Transverse colon (tissue), 4 donors: ENCODE measurements around the gene CECR2. TPM values are rescaled to one million over a fixed set of nuclear protein-coding genes. Genes with fewer than 3 reads are reported as not detected.

Source experiments
- DNase-seq: peaks from one replicate; pipeline ENCODE4 v3.0.0-alpha.2; 2019
- H3K27ac ChIP-seq, 4 donors: fragments of 200-600 bp; sonication (generic); 2 replicates each; pipeline ENCODE4 v1.5.1; 2016 to 2018; ENCODE audit warnings: inconsistent platforms in 4 of 4
- H3K27me3 ChIP-seq: fragments of 200-600 bp; sonication (generic); 2 replicates; pipeline ENCODE4 v1.5.1; 2017; ENCODE audit warnings: inconsistent platforms
- H3K36me3 ChIP-seq, 4 donors: fragments of 200-600 bp; sonication (generic); 2 replicates each; pipeline ENCODE4 v1.5.1; 2017 to 2019; ENCODE audit warnings: inconsistent platforms in 4 of 4
- H3K4me1 ChIP-seq, 4 donors: fragments of 200-600 bp; sonication (generic); 2 replicates each; pipeline ENCODE4 v1.5.1; 2017 to 2020; ENCODE audit warnings: inconsistent platforms in 4 of 4
- H3K4me3 ChIP-seq, 4 donors: fragments of 200-600 bp; sonication (generic); 1 replicate in 1 of 4; 2 replicates in 3 of 4; pipeline versions ENCODE4 v1.5.1 to v1.6.1; 2017 to 2019; ENCODE audit warnings: inconsistent platforms in 4 of 4
- H3K9me3 ChIP-seq, 2 donors: fragments of 200-600 bp; sonication (generic); 2 replicates each; pipeline ENCODE4 v1.5.1; 2017 to 2019; ENCODE audit warnings: inconsistent platforms in 2 of 2
- EP300 ChIP-seq: sonication (generic); formaldehyde crosslinking; IDR thresholded peaks from one replicate; pipeline ENCODE4 v1.6.1; 2017; ENCODE audit warnings: antibody characterized with exemption, low read depth
- POLR2A ChIP-seq: fragments of 450-650 bp; IDR thresholded peaks from one replicate; pipeline ENCODE4 v1.6.1; 2016; ENCODE audit warnings: antibody characterized with exemption, mild to moderate bottlenecking, moderate library complexity
- POLR2AphosphoS5 ChIP-seq, 3 donors: sonication (generic); formaldehyde crosslinking; IDR thresholded peaks; one replicate each; pipeline ENCODE4 v1.6.1; 2016; ENCODE audit warnings: antibody characterized with exemption in 3 of 3
- WGBS, 2 donors: methylation state at CpG; one replicate each; pipeline ENCODE4 v1.1.5; 2018; ENCODE audit warnings: low coverage in 1 of 2; 5-methylcytosine and 5-hydroxymethylcytosine counted together
- in situ Hi-C, 4 donors: fragments of 200-750 bp; cut with MboI; loops; one replicate each; pipeline versions ENCODE4 v1.15.0 to v1.15.1; 2017; ENCODE audit warnings: low sequenced_read_pairs in 3 of 4, low pct_ligation_motif_present in 1 of 4, low pct_unique_long_range_greater_than_20kb in 1 of 4
- intact Hi-C: fragments of 100-400 bp; cut with DNase I; formaldehyde crosslinking; loops from one replicate; pipeline ENCODE4 v1.15.1; 2023; ENCODE audit warnings: low total_unique reads
- total RNA-seq, 4 donors: library from RNA; depleted of rRNA; stranded (reverse); fragments of >200 nt; gene quantifications; one replicate each; pipeline ENCODE4 v1.1.0, GENCODE V29; 2016
- TF ChIP-seq, protein P1 (sequence below), 5 experiments: fragments of 200-600 bp in 3 of 5; fragments of 450-650 bp in 2 of 5; sonication (generic) in 3 of 5; IDR thresholded peaks; 1 replicate in 2 of 5; 2 replicates in 3 of 5; pipeline ENCODE4 v1.5.1; 2016 to 2017; ENCODE audit warnings: antibody characterized with exemption in 5 of 5, inconsistent platforms in 3 of 5, mild to moderate bottlenecking in 2 of 5, moderate library complexity in 1 of 5

The CECR2 gene
- total RNA-seq, 4 donors from 2014 or later: 0.14 to 0.64 (median 0.60) TPM; not detected in 1

DNA sequence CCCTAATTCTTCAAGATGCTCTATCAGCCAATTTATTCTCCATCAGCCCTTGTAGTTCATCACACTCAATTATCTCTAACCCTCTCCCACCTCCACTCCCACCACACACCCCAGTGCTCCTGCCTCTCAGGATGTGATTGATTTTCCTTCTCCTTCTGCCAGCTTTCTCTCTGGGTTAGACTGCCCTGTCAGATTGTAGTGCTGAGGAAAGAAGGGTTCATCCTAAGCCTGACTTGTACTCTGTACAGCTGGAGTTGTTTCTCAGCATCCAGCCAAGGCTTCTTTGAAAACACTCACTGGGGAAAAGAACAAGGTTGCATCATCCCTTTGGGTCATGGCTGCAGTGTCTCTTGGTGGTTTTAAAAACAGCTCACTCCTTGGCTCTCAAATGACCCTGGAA, 61.2 kb downstream of the CECR2 start:
- in situ Hi-C loops (no loop called here), intact Hi-C loops (no loop called here)
- Histone ChIP-seq H3K36me3 (no peaks in the 10 kb centered on the region), H3K4me1 (no peaks in the 10 kb centered on the region), H3K4me3 (no peak overlapping the region), H3K27me3 (no peaks in the 10 kb centered on the region), H3K27ac (no peak overlapping the region), H3K9me3 (no peaks in the 10 kb centered on the region)
- no peak for DNase-seq
- TF ChIP-seq, protein P1, sequence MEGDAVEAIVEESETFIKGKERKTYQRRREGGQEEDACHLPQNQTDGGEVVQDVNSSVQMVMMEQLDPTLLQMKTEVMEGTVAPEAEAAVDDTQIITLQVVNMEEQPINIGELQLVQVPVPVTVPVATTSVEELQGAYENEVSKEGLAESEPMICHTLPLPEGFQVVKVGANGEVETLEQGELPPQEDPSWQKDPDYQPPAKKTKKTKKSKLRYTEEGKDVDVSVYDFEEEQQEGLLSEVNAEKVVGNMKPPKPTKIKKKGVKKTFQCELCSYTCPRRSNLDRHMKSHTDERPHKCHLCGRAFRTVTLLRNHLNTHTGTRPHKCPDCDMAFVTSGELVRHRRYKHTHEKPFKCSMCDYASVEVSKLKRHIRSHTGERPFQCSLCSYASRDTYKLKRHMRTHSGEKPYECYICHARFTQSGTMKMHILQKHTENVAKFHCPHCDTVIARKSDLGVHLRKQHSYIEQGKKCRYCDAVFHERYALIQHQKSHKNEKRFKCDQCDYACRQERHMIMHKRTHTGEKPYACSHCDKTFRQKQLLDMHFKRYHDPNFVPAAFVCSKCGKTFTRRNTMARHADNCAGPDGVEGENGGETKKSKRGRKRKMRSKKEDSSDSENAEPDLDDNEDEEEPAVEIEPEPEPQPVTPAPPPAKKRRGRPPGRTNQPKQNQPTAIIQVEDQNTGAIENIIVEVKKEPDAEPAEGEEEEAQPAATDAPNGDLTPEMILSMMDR (IDR thresholded peaks at IDR 0.05): no peak
- TF ChIP-seq EP300 (no peak), POLR2A (no peak), POLR2AphosphoS5 (IDR thresholded peaks at IDR 0.05) (no peak)

DNA sequence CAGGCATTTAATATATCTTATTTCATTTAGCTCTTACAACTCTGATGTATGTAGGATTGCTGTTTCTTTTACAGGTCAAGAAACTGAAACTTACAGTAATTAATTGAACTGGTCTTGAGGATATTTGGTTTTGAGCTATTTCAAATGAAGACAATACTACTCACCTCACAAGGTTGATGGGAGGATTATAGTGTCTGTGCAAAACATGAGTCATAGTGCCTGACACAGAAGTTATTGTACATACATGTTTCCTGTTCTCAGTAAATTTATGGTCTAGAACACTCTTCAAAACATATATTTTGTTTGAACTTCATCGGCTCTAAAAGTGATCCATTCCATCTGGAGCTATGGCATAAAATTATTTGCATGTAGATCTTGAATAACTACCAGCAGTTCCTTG, 61.9 kb downstream of the CECR2 start:
- no peaks in the 10 kb centered on the region for H3K9me3 ChIP-seq
- WGBS, 2 donors: 26 to 27% methylated on average over 1 of the region's 1 CpG
- H3K4me1 ChIP-seq: no peaks in the 10 kb centered on the region
- H3K4me3 ChIP-seq: no peak overlapping the region
- H3K27me3 ChIP-seq: no peaks in the 10 kb centered on the region
- TF ChIP-seq EP300 (no peak), POLR2A (no peak), POLR2AphosphoS5 (IDR thresholded peaks at IDR 0.05) (no peak)
- TF ChIP-seq, protein P1 (IDR thresholded peaks at IDR 0.05): no peak
- no peak for DNase-seq
- H3K27ac ChIP-seq: no peak overlapping the region
- H3K36me3 ChIP-seq: no peaks in the 10 kb centered on the region
- in situ Hi-C loops (no loop called here), intact Hi-C loops (no loop called here)

GRCh38 chr22:17434856-17435255, 65.6 kb downstream of the CECR2 start:
- in situ Hi-C loops: no loop called here
- H3K9me3 ChIP-seq: no peaks in the 10 kb centered on the region
- intact Hi-C loops: no loop called here

DNA sequence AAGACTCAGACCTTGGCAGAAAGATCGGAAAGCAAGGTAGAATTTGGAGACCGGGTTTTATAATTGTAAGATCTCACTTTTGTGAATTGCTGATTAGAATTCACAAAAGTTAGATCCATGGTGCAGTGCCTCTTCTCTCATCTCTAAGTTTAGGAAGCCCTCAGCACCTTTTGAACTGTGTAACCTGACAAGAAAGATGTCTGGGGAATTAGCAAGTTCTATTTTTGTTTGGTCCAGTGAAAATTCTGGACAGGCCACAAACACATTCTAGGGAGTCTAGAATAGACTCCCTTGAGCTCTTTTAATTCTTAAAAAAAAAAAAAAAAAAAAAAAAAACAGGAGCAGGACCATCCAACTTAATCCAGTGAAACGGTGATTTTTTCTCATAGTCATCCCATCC, 66.1 kb downstream of the CECR2 start:
- no peak overlapping the region for H3K4me3 ChIP-seq
- no peaks in the 10 kb centered on the region for H3K9me3 ChIP-seq
- intact Hi-C loops: no loop called here
- 64 to 80% methylated on average over 1 to 3 of the region's 3 CpGs for WGBS, 2 donors
- H3K27ac ChIP-seq: no peak overlapping the region
- in situ Hi-C loops: no loop called here
- no peaks in the 10 kb centered on the region for H3K27me3 ChIP-seq
- DNase-seq: no peak
- no peaks in the 10 kb centered on the region for H3K36me3 ChIP-seq
- no peaks in the 10 kb centered on the region for H3K4me1 ChIP-seq
- TF ChIP-seq POLR2A: no peak
- TF ChIP-seq EP300: no peak
- TF ChIP-seq, protein P1 (IDR thresholded peaks at IDR 0.05): no peak
- no peak for TF ChIP-seq POLR2AphosphoS5 (IDR thresholded peaks at IDR 0.05)

More at GRCh38 chr22:17434856-17435255, 65.6 kb downstream of the CECR2 start:
- no peaks in the 10 kb centered on the region for H3K36me3 ChIP-seq
- H3K4me1 ChIP-seq: no peaks in the 10 kb centered on the region
- no peak for TF ChIP-seq EP300
- TF ChIP-seq POLR2A: no peak
- TF ChIP-seq, protein P1 (IDR thresholded peaks at IDR 0.05): no peak
- TF ChIP-seq POLR2AphosphoS5 (IDR thresholded peaks at IDR 0.05): no peak
- no peaks in the 10 kb centered on the region for H3K27me3 ChIP-seq
- H3K27ac ChIP-seq: no peak overlapping the region
- no peak overlapping the region for H3K4me3 ChIP-seq
- WGBS, 2 donors: 65% methylated on average over 3 of the region's 3 CpGs; no CpG with 5 or more reads in 1 of the 2 donors
- no peak for DNase-seq
